HL-60 (cell line): ENCODE results near the gene YPEL5.

Source experiments
- DNase-seq, 2 experiments: peaks; one replicate each; pipeline ENCODE4 v3.0.0-alpha.2; 2010 to 2020; ENCODE audit warnings: low read depth in 1 of 2, low spot score in 1 of 2
- H3K27ac ChIP-seq: fragments of 250-450 bp; sonication (Bioruptor Pico); replicated peaks from 2 replicates; pipeline ENCODE4 v1.5.1; 2020; ENCODE audit warnings: mild to moderate bottlenecking, moderate library complexity
- H3K27me3 ChIP-seq: fragments of 250-450 bp; sonication (Bioruptor Pico); 2 replicates; pipeline ENCODE4 v1.5.1; 2021; ENCODE audit warnings: mild to moderate bottlenecking, moderate library complexity; ENCODE audit not compliant: insufficient read depth, poor library complexity, severe bottlenecking
- H3K4me3 ChIP-seq: replicated peaks from 2 replicates; pipeline ENCODE4 v1.5.1; 2011; ENCODE audit warnings: mild to moderate bottlenecking, control low read depth, low read length; ENCODE audit not compliant: insufficient read depth
- CTCF ChIP-seq: IDR thresholded peaks from one replicate; pipeline ENCODE4 v1.5.1; 2011; ENCODE audit warnings: low read length, control low read depth, inconsistent platforms; ENCODE audit not compliant: insufficient read depth
- GABPA ChIP-seq: IDR thresholded peaks from 2 replicates; pipeline ENCODE4 v1.6.1; 2012; ENCODE audit warnings: low read depth
- POLR2AphosphoS5 ChIP-seq: IDR thresholded peaks from 2 replicates; pipeline ENCODE4 v1.6.1; 2012; ENCODE audit warnings: low read depth
- REST ChIP-seq: IDR thresholded peaks from 2 replicates; pipeline ENCODE4 v1.6.1; 2012; ENCODE audit warnings: low read depth; ENCODE audit not compliant: insufficient replicate concordance
- SPI1 ChIP-seq: IDR thresholded peaks from 2 replicates; pipeline ENCODE4 v1.6.1; 2012; ENCODE audit warnings: low read depth, mild to moderate bottlenecking, borderline replicate concordance

Gene YPEL5

GRCh38 chr2:30150786-30151185, 4.0 kb downstream of the YPEL5 start:
- Histone ChIP-seq H3K27ac (no peak overlapping the region), H3K4me3 (no peak overlapping the region), H3K27me3 (no peaks in the 10 kb centered on the region)
- TF ChIP-seq CTCF (no peak), SPI1 (no peak), REST (no peak)
- DNase-seq = no peak

- no peak for DNase-seq
- no peak overlapping the region for H3K4me3 ChIP-seq
- no peak overlapping the region for H3K27ac ChIP-seq
- no peaks in the 10 kb centered on the region for H3K27me3 ChIP-seq
- TF ChIP-seq GABPA (no peak), POLR2AphosphoS5 (no peak), SPI1 (no peak), REST (no peak), CTCF (no peak)
These were observed 5.6 kb downstream of the YPEL5 start for GRCh38 chr2:30152385-30152784.

- TF ChIP-seq POLR2AphosphoS5 (no peak), SPI1 (no peak), REST (no peak), GABPA (no peak), CTCF (no peak)
- Histone ChIP-seq H3K27me3 (no peaks in the 10 kb centered on the region), H3K4me3 (no peak overlapping the region), H3K27ac (no peak overlapping the region)
- DNase-seq = no peak
These were observed 8.4 kb downstream of the YPEL5 start for GRCh38 chr2:30155202-30155601.
